Measurements from ENCODE around the gene AIF1L. TPM values are rescaled to one million over a fixed set of nuclear protein-coding genes. Genes with fewer than 3 reads are reported as not detected.
"Not testable (repeated sequence)": the region's sequence is repeated elsewhere in the genome, so short reads cannot be mapped to it uniquely, and the experiment has no call there.

The AIF1L gene
- total RNA-seq, 2 experiments from 2014 or later = 0.85 to 1.4 TPM

- Mint-ChIP-seq H3K27me3 (no peaks in the 10 kb centered on the region), H3K4me3 (no peak overlapping the region), H3K27ac (no peak overlapping the region), H3K36me3 (no peaks in the 10 kb centered on the region), H3K9me3 (no peaks in the 10 kb centered on the region), H3K4me1 (ENCODE audit: low read depth) (no peaks in the 10 kb centered on the region)
- POLR2A ChIA-PET = no interaction called here
- intact Hi-C loops (cut with micrococcal nuclease) = no loop called here
- DNase-seq = no peak
- CTCF ChIA-PET = interaction anchor here (0.6 kb wide), 1 partner anchor 351 kb away, joined by 3 read pairs; no protein-coding TSS in a partner anchor
These were observed 7.8 kb downstream of the AIF1L start for GRCh38 chr9:131104016-131104740.

GRCh38 chr9:131105952-131106351, 9.6 kb downstream of the AIF1L start:
- Mint-ChIP-seq H3K36me3 (no peaks in the 10 kb centered on the region), H3K27me3 (peaks cover 1% of the 10 kb centered on the region), H3K4me3 (no peak overlapping the region), H3K4me1 (ENCODE audit: low read depth) (no peaks in the 10 kb centered on the region), H3K27ac (no peak overlapping the region), H3K9me3 (no peaks in the 10 kb centered on the region)
- DNase-seq = no peak
- POLR2A ChIA-PET = interaction anchor here (1.1 kb wide), 1 partner anchor 9 kb away, joined by 3 read pairs; no protein-coding TSS in a partner anchor
- CTCF ChIA-PET = no interaction called here
- intact Hi-C loops (cut with micrococcal nuclease) = no loop called here

GRCh38 chr9:131107760-131108159, 11.4 kb downstream of the AIF1L start:
- no peaks in the 10 kb centered on the region for H3K4me1 Mint-ChIP-seq (ENCODE audit: low read depth)
- CTCF ChIA-PET = interaction anchor here (1.0 kb wide), 1 partner anchor 237 kb away, joined by 3 read pairs; no protein-coding TSS in a partner anchor
- DNase-seq = no peak
- no peaks in the 10 kb centered on the region for H3K9me3 Mint-ChIP-seq
- POLR2A ChIA-PET = no interaction called here
- H3K4me3 Mint-ChIP-seq = no peak overlapping the region
- H3K27me3 Mint-ChIP-seq = peaks cover 3% of the 10 kb centered on the region
- intact Hi-C loops (cut with micrococcal nuclease) = no loop called here
- H3K36me3 Mint-ChIP-seq = no peaks in the 10 kb centered on the region
- no peak overlapping the region for H3K27ac Mint-ChIP-seq

- POLR2A ChIA-PET = no interaction called here
- Mint-ChIP-seq H3K9me3 (no peaks in the 10 kb centered on the region), H3K36me3 (no peaks in the 10 kb centered on the region), H3K4me3 (no peak overlapping the region), H3K27me3 (peaks cover 4% of the 10 kb centered on the region), H3K4me1 (ENCODE audit: low read depth) (no peaks in the 10 kb centered on the region), H3K27ac (no peak overlapping the region)
- CTCF ChIA-PET = no interaction called here
- no peak for DNase-seq
- intact Hi-C loops (cut with micrococcal nuclease) = no loop called here
These were observed 15.0 kb downstream of the AIF1L start for GRCh38 chr9:131111186-131111853.

- H3K4me1 Mint-ChIP-seq (ENCODE audit: low read depth) = no peaks in the 10 kb centered on the region
- intact Hi-C loops (cut with micrococcal nuclease) = no loop called here
- H3K27ac Mint-ChIP-seq = no peak overlapping the region
- no peaks in the 10 kb centered on the region for H3K9me3 Mint-ChIP-seq
- no peaks in the 10 kb centered on the region for H3K36me3 Mint-ChIP-seq
- ChIA-PET POLR2A (no interaction called here), CTCF (no interaction called here)
- H3K27me3 Mint-ChIP-seq = peaks cover 4% of the 10 kb centered on the region
- no peak for DNase-seq
- no peak overlapping the region for H3K4me3 Mint-ChIP-seq
These were observed 15.6 kb downstream of the AIF1L start for GRCh38 chr9:131111854-131112311.

GRCh38 chr9:131112374-131113154, 16.2 kb downstream of the AIF1L start:
- Mint-ChIP-seq H3K27ac (no peak overlapping the region), H3K4me1 (ENCODE audit: low read depth) (no peaks in the 10 kb centered on the region), H3K36me3 (no peaks in the 10 kb centered on the region), H3K27me3 (peaks cover 7% of the 10 kb centered on the region), H3K4me3 (no peak overlapping the region), H3K9me3 (no peaks in the 10 kb centered on the region)
- ChIA-PET CTCF (no interaction called here), POLR2A (no interaction called here)
- intact Hi-C loops (cut with micrococcal nuclease) = no loop called here
- no peak for DNase-seq

GRCh38 chr9:131113655-131114054, 17.3 kb downstream of the AIF1L start:
- CTCF ChIA-PET = no interaction called here
- intact Hi-C loops (cut with micrococcal nuclease) = no loop called here
- no peaks in the 10 kb centered on the region for H3K9me3 Mint-ChIP-seq
- no peaks in the 10 kb centered on the region for H3K36me3 Mint-ChIP-seq
- no peaks in the 10 kb centered on the region for H3K4me1 Mint-ChIP-seq (ENCODE audit: low read depth)
- peaks cover 7% of the 10 kb centered on the region for H3K27me3 Mint-ChIP-seq
- H3K27ac Mint-ChIP-seq = no peak overlapping the region
- H3K4me3 Mint-ChIP-seq = no peak overlapping the region
- POLR2A ChIA-PET = no interaction called here
- no peak for DNase-seq

GRCh38 chr9:131114084-131114535, 17.8 kb downstream of the AIF1L start:
- H3K36me3 Mint-ChIP-seq = no peaks in the 10 kb centered on the region
- H3K4me3 Mint-ChIP-seq = no peak overlapping the region
- H3K4me1 Mint-ChIP-seq (ENCODE audit: low read depth) = no peaks in the 10 kb centered on the region
- peaks cover 8% of the 10 kb centered on the region for H3K27me3 Mint-ChIP-seq
- no peak overlapping the region for H3K27ac Mint-ChIP-seq
- ChIA-PET POLR2A (no interaction called here), CTCF (no interaction called here)
- H3K9me3 Mint-ChIP-seq = no peaks in the 10 kb centered on the region
- intact Hi-C loops (cut with micrococcal nuclease) = no loop called here
- no peak for DNase-seq

GRCh38 chr9:131115360-131115742, 19.0 kb downstream of the AIF1L start:
- CTCF ChIA-PET = interaction anchor here (0.6 kb wide), 1 partner anchor 58 kb away, joined by 3 read pairs; no protein-coding TSS in a partner anchor
- H3K4me3 Mint-ChIP-seq; intact Hi-C loops (cut with micrococcal nuclease); H3K36me3 Mint-ChIP-seq; POLR2A ChIA-PET; DNase-seq; H3K9me3 Mint-ChIP-seq; H3K27ac Mint-ChIP-seq; H3K27me3 Mint-ChIP-seq; H3K4me1 Mint-ChIP-seq (ENCODE audit: low read depth): not testable (repeated sequence)

- Mint-ChIP-seq H3K27me3 (peaks cover 7% of the 10 kb centered on the region), H3K4me1 (ENCODE audit: low read depth) (no peaks in the 10 kb centered on the region), H3K4me3 (no peak overlapping the region), H3K36me3 (no peaks in the 10 kb centered on the region), H3K9me3 (no peaks in the 10 kb centered on the region), H3K27ac (no peak overlapping the region)
- CTCF ChIA-PET = no interaction called here
- DNase-seq = no peak
- POLR2A ChIA-PET = no interaction called here
- intact Hi-C loops (cut with micrococcal nuclease) = no loop called here
These were observed 20.2 kb downstream of the AIF1L start for GRCh38 chr9:131116281-131117120.

GRCh38 chr9:131117121-131117761, 20.9 kb downstream of the AIF1L start:
- H3K4me3 Mint-ChIP-seq = no peak overlapping the region
- intact Hi-C loops (cut with micrococcal nuclease) = no loop called here
- H3K27me3 Mint-ChIP-seq = peaks cover 7% of the 10 kb centered on the region
- no peaks in the 10 kb centered on the region for H3K9me3 Mint-ChIP-seq
- H3K27ac Mint-ChIP-seq = no peak overlapping the region
- no peak for DNase-seq
- POLR2A ChIA-PET = no interaction called here
- H3K4me1 Mint-ChIP-seq (ENCODE audit: low read depth) = no peaks in the 10 kb centered on the region
- no peaks in the 10 kb centered on the region for H3K36me3 Mint-ChIP-seq
- CTCF ChIA-PET = no interaction called here
